Progenitor cell of endocrine pancreas (in vitro differentiated cells): ENCODE data around the gene MAG. TPM values are rescaled to one million over a fixed set of nuclear protein-coding genes. Genes with fewer than 3 reads are reported as not detected.

ENCODE experiments used
- DNase-seq: peaks from one replicate; pipeline ENCODE4 v3.0.0; 2021; ENCODE audit warnings: low spot score; ENCODE audit not compliant: unreplicated experiment
- H3K27ac Mint-ChIP-seq: 2 replicates; pipeline ENCODE4 v1.8.0; 2021; ENCODE audit warnings: mild to moderate bottlenecking, moderate library complexity, mixed read lengths
- H3K27me3 Mint-ChIP-seq: 2 replicates; pipeline ENCODE4 v1.8.0; 2021; ENCODE audit warnings: mixed read lengths
- H3K36me3 Mint-ChIP-seq: 2 replicates; pipeline ENCODE4 v1.8.0; 2022; ENCODE audit warnings: mixed read lengths; ENCODE audit not compliant: insufficient read depth
- H3K4me1 Mint-ChIP-seq: 2 replicates; pipeline ENCODE4 v1.8.0; 2021; ENCODE audit warnings: low read depth, mixed read lengths
- H3K4me3 Mint-ChIP-seq: 2 replicates; pipeline ENCODE4 v1.8.0; 2021; ENCODE audit warnings: low read depth, mild to moderate bottlenecking, moderate library complexity, mixed read lengths
- H3K9me3 Mint-ChIP-seq: 2 replicates; pipeline ENCODE4 v1.8.0; 2021; ENCODE audit warnings: low read depth, mixed read lengths
- CTCF ChIP-seq: fragments of 200-600 bp; sonication (generic); IDR thresholded peaks from one replicate; pipeline ENCODE4 v1.5.0; 2021; ENCODE audit warnings: antibody characterized with exemption, mild to moderate bottlenecking; ENCODE audit not compliant: unreplicated experiment
- total RNA-seq: library from RNA; stranded (reverse); gene quantifications from 2 replicates; pipeline ENCODE4 v1.2.1, GENCODE V29; 2021

Gene MAG
- total RNA-seq, 1 donor from 2014 or later, result 1.4 TPM

DNA sequence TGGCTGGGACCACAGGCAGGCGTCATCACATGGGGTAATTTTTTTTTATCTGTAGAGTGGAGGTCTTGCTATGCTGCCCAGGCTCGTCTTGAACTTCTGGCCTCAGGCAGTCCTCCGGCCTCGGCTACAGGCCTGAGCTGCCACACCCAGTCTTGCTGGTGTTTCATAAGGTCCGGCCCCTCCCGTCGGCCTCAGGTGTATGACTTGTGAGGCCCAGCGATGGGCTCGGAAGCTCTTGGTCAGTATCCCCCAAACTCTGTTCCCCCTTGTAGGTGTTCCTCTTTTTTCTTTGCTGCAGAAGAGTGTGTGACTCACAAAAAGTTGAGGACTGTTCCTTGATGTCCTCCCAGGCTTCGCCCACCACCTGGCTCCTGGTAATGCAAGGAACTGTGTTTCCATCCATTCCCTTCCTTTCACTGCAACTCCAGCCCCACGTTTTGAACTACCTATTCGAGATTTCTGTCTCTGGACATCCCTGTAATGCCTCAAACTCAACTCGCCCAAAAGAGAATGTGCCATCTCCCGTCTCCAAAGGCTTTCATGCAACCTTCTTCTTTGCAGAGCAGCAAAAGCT, 18.2 kb upstream of the MAG start:
- Mint-ChIP-seq H3K27ac (no peak overlapping the region), H3K36me3 (peaks cover 19% of the 10 kb centered on the region), H3K27me3 (no peaks in the 10 kb centered on the region), H3K4me1 (peaks cover 2% of the 10 kb centered on the region), H3K9me3 (no peaks in the 10 kb centered on the region), H3K4me3 (no peak overlapping the region)
- no peak for TF ChIP-seq CTCF
- DNase-seq, result no peak

- no peak for TF ChIP-seq CTCF
- Mint-ChIP-seq H3K36me3 (peaks cover 20% of the 10 kb centered on the region), H3K27me3 (no peaks in the 10 kb centered on the region), H3K4me1 (peaks cover 2% of the 10 kb centered on the region), H3K27ac (no peak overlapping the region), H3K4me3 (no peak overlapping the region), H3K9me3 (no peaks in the 10 kb centered on the region)
- DNase-seq, result no peak
Measured at GRCh38 chr19:35274323-35274722, 17.6 kb upstream of the MAG start.

GRCh38 chr19:35276706-35277281, 15.2 kb upstream of the MAG start:
- peak overlapping the region; percentile 33 for H3K27ac Mint-ChIP-seq
- no peak overlapping the region for H3K4me3 Mint-ChIP-seq

GRCh38 chr19:35278578-35279284, 13.2 kb upstream of the MAG start:
- Mint-ChIP-seq H3K9me3 (no peaks in the 10 kb centered on the region), H3K36me3 (peaks cover 11% of the 10 kb centered on the region), H3K4me3 (no peak overlapping the region), H3K27ac (no peak overlapping the region), H3K4me1 (peaks cover 2% of the 10 kb centered on the region), H3K27me3 (peaks cover 11% of the 10 kb centered on the region)
- no peak for DNase-seq
- TF ChIP-seq CTCF, result no peak

More at GRCh38 chr19:35276706-35277281, 15.2 kb upstream of the MAG start:
- peaks cover 18% of the 10 kb centered on the region for H3K36me3 Mint-ChIP-seq
- TF ChIP-seq CTCF, result no peak
- H3K9me3 Mint-ChIP-seq, result no peaks in the 10 kb centered on the region
- H3K27me3 Mint-ChIP-seq, result no peaks in the 10 kb centered on the region
- H3K4me1 Mint-ChIP-seq, result no peaks in the 10 kb centered on the region
- no peak for DNase-seq

GRCh38 chr19:35279374-35279773, 12.6 kb upstream of the MAG start:
- no peak for TF ChIP-seq CTCF
- H3K27me3 Mint-ChIP-seq, result peaks cover 11% of the 10 kb centered on the region
- H3K36me3 Mint-ChIP-seq, result peaks cover 11% of the 10 kb centered on the region
- no peak overlapping the region for H3K27ac Mint-ChIP-seq
- no peak for DNase-seq
- H3K9me3 Mint-ChIP-seq, result no peaks in the 10 kb centered on the region
- H3K4me3 Mint-ChIP-seq, result no peak overlapping the region
- peaks cover 2% of the 10 kb centered on the region for H3K4me1 Mint-ChIP-seq
